Retina (tissue), 1 donor: Measurements from ENCODE around the gene MYH15.

Source experiments
- DNase-seq: peaks from one replicate; pipeline ENCODE4 v3.0.0-alpha.2; 2016

The MYH15 gene

GRCh38 chr3:108510496-108510895 lies at the start of gene MYH15:
TSS of gene MYH15 (minus strand) at chr3:108510596. CDS start at chr3:108510530, 66 bp downstream.
- no peak for DNase-seq

- no peak for DNase-seq
Observed at GRCh38 chr3:108555966-108556581, 45.7 kb upstream of the MYH15 start.

GRCh38 chr3:108554913-108555571 lies 44.6 kb upstream of the MYH15 start:
- DNase-seq = no peak

GRCh38 chr3:108554229-108554628 lies 43.8 kb upstream of the MYH15 start:
- no peak for DNase-seq

- DNase-seq = peak; percentile 46
Observed at GRCh38 chr3:108552267-108553159, 42.1 kb upstream of the MYH15 start.

GRCh38 chr3:108548886-108549285 lies 38.5 kb upstream of the MYH15 start:
- DNase-seq = no peak

GRCh38 chr3:108548304-108548703 lies 37.9 kb upstream of the MYH15 start:
- no peak for DNase-seq

- no peak for DNase-seq
Observed at GRCh38 chr3:108546692-108547091, 36.3 kb upstream of the MYH15 start.

- DNase-seq = no peak
Observed at GRCh38 chr3:108546247-108546646, 35.9 kb upstream of the MYH15 start.

GRCh38 chr3:108538083-108538482 lies 27.7 kb upstream of the MYH15 start:
- no peak for DNase-seq

- DNase-seq = no peak
Observed at GRCh38 chr3:108528459-108529252, 18.3 kb upstream of the MYH15 start.

- DNase-seq = no peak
Observed at GRCh38 chr3:108527817-108528216, 17.4 kb upstream of the MYH15 start.

GRCh38 chr3:108527109-108527508 lies 16.7 kb upstream of the MYH15 start:
- DNase-seq = peak; percentile 36

- DNase-seq = no peak
Observed at GRCh38 chr3:108525971-108526370, 15.6 kb upstream of the MYH15 start.

GRCh38 chr3:108525256-108525655 lies 14.9 kb upstream of the MYH15 start:
- DNase-seq = no peak

- DNase-seq = no peak
Observed at GRCh38 chr3:108524537-108524936, 14.1 kb upstream of the MYH15 start.

GRCh38 chr3:108518895-108519294 lies 8.5 kb upstream of the MYH15 start:
- DNase-seq = no peak

GRCh38 chr3:108516881-108517280 lies 6.5 kb upstream of the MYH15 start:
- no peak for DNase-seq

GRCh38 chr3:108513961-108514360 lies 3.6 kb upstream of the MYH15 start:
- DNase-seq = no peak

GRCh38 chr3:108512671-108513070 lies 2.3 kb upstream of the MYH15 start:
- no peak for DNase-seq

GRCh38 chr3:108511490-108511889 lies 1.1 kb upstream of the MYH15 start:
- no peak for DNase-seq

- DNase-seq = no peak
Observed at GRCh38 chr3:108511055-108511454, 659 bp upstream of the MYH15 start.

GRCh38 chr3:108509871-108510270 lies 525 bp downstream of the MYH15 start:
- no peak for DNase-seq
